Measurements from ENCODE around the gene EFNA5.

The EFNA5 gene

GRCh38 chr5:107557051-107557658 lies 113.6 kb downstream of the EFNA5 start:
- no peak overlapping the region for H3K4me3 ChIP-seq (ENCODE audit: low read length)
- DNase-seq (ENCODE audit: low read depth): peak; percentile 40
- no peak for TF ChIP-seq CTCF (conservative IDR thresholded peaks at IDR 0.05; ENCODE audit: low read length)

- no peak overlapping the region for H3K4me3 ChIP-seq (ENCODE audit: low read length)
- DNase-seq (ENCODE audit: low read depth): no peak
- no peak for TF ChIP-seq CTCF (conservative IDR thresholded peaks at IDR 0.05; ENCODE audit: low read length)
These were observed 114.2 kb downstream of the EFNA5 start for GRCh38 chr5:107556575-107556974.

GRCh38 chr5:107555425-107556090 lies 115.2 kb downstream of the EFNA5 start:
- H3K4me3 ChIP-seq (ENCODE audit: low read length): no peak overlapping the region
- peak; percentile 27 for DNase-seq (ENCODE audit: low read depth)
- TF ChIP-seq CTCF (conservative IDR thresholded peaks at IDR 0.05; ENCODE audit: low read length): no peak

GRCh38 chr5:107554776-107555424 lies 115.8 kb downstream of the EFNA5 start:
- TF ChIP-seq CTCF (conservative IDR thresholded peaks at IDR 0.05; ENCODE audit: low read length): no peak
- no peak overlapping the region for H3K4me3 ChIP-seq (ENCODE audit: low read length)
- DNase-seq (ENCODE audit: low read depth): no peak

- H3K4me3 ChIP-seq (ENCODE audit: low read length): no peak overlapping the region
- peak; percentile 49 for DNase-seq (ENCODE audit: low read depth)
- TF ChIP-seq CTCF (conservative IDR thresholded peaks at IDR 0.05; ENCODE audit: low read length): no peak
These were observed 117.6 kb downstream of the EFNA5 start for GRCh38 chr5:107553117-107553555.

GRCh38 chr5:107551088-107551487 lies 119.6 kb downstream of the EFNA5 start:
- TF ChIP-seq CTCF (conservative IDR thresholded peaks at IDR 0.05; ENCODE audit: low read length): no peak
- DNase-seq (ENCODE audit: low read depth): no peak
- H3K4me3 ChIP-seq (ENCODE audit: low read length): no peak overlapping the region

- no peak for DNase-seq (ENCODE audit: low read depth)
- no peak for TF ChIP-seq CTCF (conservative IDR thresholded peaks at IDR 0.05; ENCODE audit: low read length)
- H3K4me3 ChIP-seq (ENCODE audit: low read length): no peak overlapping the region
These were observed 121.2 kb downstream of the EFNA5 start for GRCh38 chr5:107549567-107549966.

Data from AG10803 (cell line).